H9 (cell line): ENCODE results near the gene CACNB4. TPM values are rescaled to one million over a fixed set of nuclear protein-coding genes. Genes with fewer than 3 reads are reported as not detected.

Experiments used
- DNase-seq: peaks from one replicate; pipeline ENCODE4 v3.0.0-alpha.2; 2017
- H2AFZ ChIP-seq: one replicate; pipeline ENCODE4 v1.6.1; 2013; ENCODE audit warnings: mild to moderate bottlenecking, low read length, control low read depth, moderate library complexity
- H2AK5ac ChIP-seq: 2 replicates; pipeline ENCODE4 v1.6.1; 2013; ENCODE audit warnings: low read length, control low read depth, mixed read lengths; ENCODE audit not compliant: insufficient read length
- H2BK120ac ChIP-seq: one replicate; pipeline ENCODE4 v1.6.1; 2013; ENCODE audit warnings: low read depth, mild to moderate bottlenecking, low read length, control low read depth, inconsistent platforms; ENCODE audit not compliant: poor library complexity, severe bottlenecking
- H2BK12ac ChIP-seq: 2 replicates; pipeline ENCODE4 v1.6.1; 2013; ENCODE audit warnings: low read length, control low read depth, mixed read lengths, low read depth; ENCODE audit not compliant: insufficient read length
- H2BK15ac ChIP-seq: 2 replicates; pipeline ENCODE4 v1.6.1; 2013; ENCODE audit warnings: low read depth, low read length, control low read depth
- H2BK20ac ChIP-seq: one replicate; pipeline ENCODE4 v1.6.1; 2013; ENCODE audit warnings: low read depth, mild to moderate bottlenecking, low read length, control low read depth, inconsistent platforms; ENCODE audit not compliant: poor library complexity, severe bottlenecking
- H2BK5ac ChIP-seq: 2 replicates; pipeline ENCODE4 v1.6.1; 2013; ENCODE audit warnings: low read length, control low read depth, mixed read lengths; ENCODE audit not compliant: insufficient read length
- H3K14ac ChIP-seq: 2 replicates; pipeline ENCODE4 v1.6.1; 2013; ENCODE audit warnings: low read length, control low read depth; ENCODE audit not compliant: insufficient read depth
- H3K18ac ChIP-seq: 2 replicates; pipeline ENCODE4 v1.6.1; 2013; ENCODE audit warnings: low read depth, mild to moderate bottlenecking, mixed read lengths, low read length, control low read depth; ENCODE audit not compliant: insufficient read length
- H3K23ac ChIP-seq: 2 replicates; pipeline ENCODE4 v1.6.1; 2013; ENCODE audit warnings: low read length, control low read depth, mixed read lengths, low read depth; ENCODE audit not compliant: insufficient read length
- H3K23me2 ChIP-seq: 2 replicates; pipeline ENCODE4 v1.6.1; 2013; ENCODE audit warnings: low read depth, mild to moderate bottlenecking, mixed read lengths, low read length, control low read depth; ENCODE audit not compliant: insufficient read length, poor library complexity, severe bottlenecking
- H3K27ac ChIP-seq: 2 replicates; pipeline ENCODE4 v1.5.1; 2013; ENCODE audit warnings: low read length, control low read depth, mixed read lengths, low read depth; ENCODE audit not compliant: insufficient read length
- H3K27me3 ChIP-seq: 2 replicates; pipeline ENCODE4 v1.6.1; 2013; ENCODE audit warnings: low read length, control low read depth, inconsistent platforms; ENCODE audit not compliant: insufficient read depth
- H3K4ac ChIP-seq: 2 replicates; pipeline ENCODE4 v1.6.1; 2013; ENCODE audit warnings: low read depth, mild to moderate bottlenecking, control low read depth, inconsistent platforms, low read length, moderate library complexity
- H3K4me1 ChIP-seq: 2 replicates; pipeline ENCODE4 v1.6.1; 2013; ENCODE audit warnings: low read length, control low read depth, inconsistent platforms; ENCODE audit not compliant: insufficient read depth
- H3K4me2 ChIP-seq: 2 replicates; pipeline ENCODE4 v1.6.1; 2013; ENCODE audit warnings: low read length, control low read depth, mixed read lengths; ENCODE audit not compliant: insufficient read length, insufficient read depth
- H3K56ac ChIP-seq: 2 replicates; pipeline ENCODE4 v1.6.1; 2013; ENCODE audit warnings: low read depth, mild to moderate bottlenecking, mixed read lengths, low read length, control low read depth; ENCODE audit not compliant: insufficient read length
- H3K79me1 ChIP-seq: 2 replicates; pipeline ENCODE4 v1.6.1; 2013; ENCODE audit warnings: low read depth, mild to moderate bottlenecking, moderate library complexity, low read length, control low read depth, inconsistent platforms; ENCODE audit not compliant: insufficient read depth, poor library complexity, severe bottlenecking
- H3K79me2 ChIP-seq: 2 replicates; pipeline ENCODE4 v1.6.1; 2013; ENCODE audit warnings: low read length, control low read depth, inconsistent platforms; ENCODE audit not compliant: insufficient read depth
- H3K9ac ChIP-seq: 2 replicates; pipeline ENCODE4 v1.6.1; 2013; ENCODE audit warnings: low read length, control low read depth, mixed read lengths; ENCODE audit not compliant: insufficient read length; ENCODE audit errors: extremely low read depth
- H3K9me3 ChIP-seq: one replicate; pipeline ENCODE4 v1.6.1; 2013; ENCODE audit warnings: low read depth, low read length, inconsistent platforms; ENCODE audit not compliant: control insufficient read depth
- H3T11ph ChIP-seq: one replicate; pipeline ENCODE4 v1.6.1; 2013; ENCODE audit warnings: mild to moderate bottlenecking, low read length, control low read depth, inconsistent platforms
- H4K20me1 ChIP-seq: one replicate; pipeline ENCODE4 v1.6.1; 2013; ENCODE audit not compliant: control insufficient read depth, insufficient read length, insufficient read depth
- H4K5ac ChIP-seq: 2 replicates; pipeline ENCODE4 v1.6.1; 2013; ENCODE audit warnings: low read depth, mild to moderate bottlenecking, mixed read lengths, low read length, control low read depth; ENCODE audit not compliant: insufficient read length
- H4K8ac ChIP-seq: replicated peaks from 2 replicates; pipeline ENCODE4 v1.6.1; 2013; ENCODE audit warnings: low read length, control low read depth, mixed read lengths, low read depth; ENCODE audit not compliant: insufficient read length
- H4K91ac ChIP-seq: 2 replicates; pipeline ENCODE4 v1.6.1; 2013; ENCODE audit warnings: low read depth, mild to moderate bottlenecking, moderate library complexity, mixed read lengths, low read length, control low read depth; ENCODE audit not compliant: insufficient read length
- H3K27ac Mint-ChIP-seq, 3 experiments: 2 replicates in 2 of 3; 3 replicates in 1 of 3; pipeline ENCODE4 v1.8.0; 2020 to 2021; ENCODE audit warnings: mixed read lengths in 3 of 3, mild to moderate bottlenecking in 1 of 3, moderate library complexity in 1 of 3
- H3K27me3 Mint-ChIP-seq: 2 replicates; pipeline ENCODE4 v1.8.0; 2021; ENCODE audit warnings: low read depth, mild to moderate bottlenecking, moderate library complexity, mixed read lengths
- H3K36me3 Mint-ChIP-seq, 3 experiments: 2 replicates in 2 of 3; 3 replicates in 1 of 3; pipeline ENCODE4 v1.8.0; 2020 to 2021; ENCODE audit warnings: low read depth in 3 of 3, mixed read lengths in 3 of 3; ENCODE audit not compliant: insufficient read depth in 1 of 3
- H3K4me1 Mint-ChIP-seq, 2 experiments: 2 replicates each; pipeline ENCODE4 v1.8.0; 2020; ENCODE audit warnings: mixed read lengths in 2 of 2
- H3K4me3 Mint-ChIP-seq, 2 experiments: 2 replicates in 1 of 2; 3 replicates in 1 of 2; pipeline ENCODE4 v1.8.0; 2020 to 2021; ENCODE audit warnings: mild to moderate bottlenecking in 2 of 2, mixed read lengths in 2 of 2, moderate library complexity in 1 of 2
- H3K9me3 Mint-ChIP-seq, 2 experiments: 2 replicates in 1 of 2; 3 replicates in 1 of 2; pipeline ENCODE4 v1.8.0; 2020; ENCODE audit warnings: mild to moderate bottlenecking in 2 of 2, mixed read lengths in 2 of 2, moderate library complexity in 1 of 2
- WGBS: extraction: QIAGEN DNeasy Blood & Tissue Kit; methylation state at CpG from one replicate; pipeline ENCODE4 v1.1.7; 2013; ENCODE audit warnings: missing lambda C conversion rate, low lambda C conversion rate, mixed read lengths; ENCODE audit not compliant: insufficient read length; ENCODE audit errors: extremely low coverage; 5-methylcytosine and 5-hydroxymethylcytosine counted together
- total RNA-seq: library from RNA; stranded (reverse); gene quantifications from 2 replicates; pipeline ENCODE4 v1.2.1, GENCODE V29; 2021
- TF ChIP-seq, protein P1 (sequence below): fragments of 200-600 bp; sonication (generic); conservative IDR thresholded peaks from 3 replicates; pipeline ENCODE4 v1.8.0; 2021; ENCODE audit warnings: antibody characterized with exemption, mild to moderate bottlenecking

Gene CACNB4
- total RNA-seq, 1 experiment from 2014 or later = 1.4 TPM

DNA sequence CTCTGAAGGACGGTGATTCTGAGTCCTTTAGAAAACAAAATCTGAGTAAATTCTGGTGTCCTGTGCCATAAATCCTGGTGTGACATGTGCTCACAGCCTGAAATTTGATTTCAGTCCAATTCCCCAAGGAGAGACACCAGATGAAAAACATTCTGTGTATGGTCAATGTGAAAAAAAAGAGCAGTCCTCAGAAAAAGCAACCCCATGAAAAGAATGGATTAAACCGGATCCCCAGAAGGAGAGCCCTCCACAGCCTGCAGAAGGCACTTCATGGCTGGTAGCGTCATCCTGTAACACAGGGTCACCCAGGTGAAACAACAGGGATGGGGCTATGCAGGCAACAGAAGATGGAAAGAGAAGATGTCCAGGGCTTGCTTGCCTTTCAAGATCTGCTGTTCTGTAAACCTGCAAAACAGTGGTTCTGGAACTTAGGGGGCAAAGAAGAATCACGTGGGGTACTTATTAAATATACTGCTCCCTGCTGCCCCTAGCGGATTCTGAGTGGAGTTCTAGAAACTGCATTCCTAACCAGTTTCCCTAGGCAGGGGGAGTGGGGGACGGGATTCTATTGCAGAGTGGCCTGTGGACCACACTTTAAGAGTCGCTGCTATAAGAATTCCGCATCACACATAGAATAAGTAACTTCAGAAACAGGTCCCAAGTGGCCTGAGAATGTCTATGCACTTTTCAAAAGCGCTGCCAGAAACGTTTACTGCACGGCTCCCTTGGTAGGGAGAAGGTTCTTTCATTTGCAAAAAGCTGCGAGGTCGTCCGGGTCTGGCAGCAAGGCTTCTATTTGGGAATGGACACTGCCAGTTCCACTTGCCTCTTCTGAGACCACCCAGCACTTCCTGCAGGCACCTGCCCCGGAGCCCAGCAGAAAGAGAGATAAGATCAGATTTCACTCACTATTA is 151.7 kb downstream of the CACNB4 start:
- Histone ChIP-seq H3K14ac (no peak overlapping the region; the same call in 1 of the 2 replicates), H3K4me2 (peak overlapping the region; percentile 29)
- peak overlapping the region in 1 of 3 experiments; percentile 84; a peak in 1 of 7 replicates for H3K27ac Mint-ChIP-seq

More for the DNA sequence above, 151.7 kb downstream of the CACNB4 start:
- no peaks in the 10 kb centered on the region for H3K23me2 ChIP-seq
- no peak overlapping the region for H2AK5ac ChIP-seq
- H3K23ac ChIP-seq = no peak overlapping the region
- no peak overlapping the region for H3K18ac ChIP-seq
- H3K79me1 ChIP-seq = no peaks in the 10 kb centered on the region
- Mint-ChIP-seq H3K4me1 (peaks cover 12 to 18% of the 10 kb centered on the region in 2 experiments), H3K4me3 (peak overlapping the region; percentile 44 to 57; a peak in 3 of 5 replicates), H3K9me3 (peaks cover 7 to 11% of the 10 kb centered on the region in 2 experiments), H3K36me3 (peaks cover 6 to 11% (median 10%) of the 10 kb centered on the region in 3 experiments), H3K27me3 (peaks cover 2% of the 10 kb centered on the region; the same call in 1 of the 2 replicates)
- no peak overlapping the region for H3T11ph ChIP-seq
- H2BK12ac ChIP-seq = no peak overlapping the region
- DNase-seq = peak; percentile 66
- no peaks in the 10 kb centered on the region for H3K9me3 ChIP-seq
- H4K5ac ChIP-seq = no peak overlapping the region
- no peak overlapping the region for H2BK20ac ChIP-seq
- no peak overlapping the region for H2BK5ac ChIP-seq
- no peak overlapping the region for H3K9ac ChIP-seq
- H4K8ac ChIP-seq = no peak overlapping the region
- H3K79me2 ChIP-seq = no peaks in the 10 kb centered on the region
- H3K27ac ChIP-seq = no peak overlapping the region
- H4K91ac ChIP-seq = no peak overlapping the region
- no peak overlapping the region for H2BK120ac ChIP-seq
- no peak overlapping the region for H3K56ac ChIP-seq
- TF ChIP-seq, protein P1, sequence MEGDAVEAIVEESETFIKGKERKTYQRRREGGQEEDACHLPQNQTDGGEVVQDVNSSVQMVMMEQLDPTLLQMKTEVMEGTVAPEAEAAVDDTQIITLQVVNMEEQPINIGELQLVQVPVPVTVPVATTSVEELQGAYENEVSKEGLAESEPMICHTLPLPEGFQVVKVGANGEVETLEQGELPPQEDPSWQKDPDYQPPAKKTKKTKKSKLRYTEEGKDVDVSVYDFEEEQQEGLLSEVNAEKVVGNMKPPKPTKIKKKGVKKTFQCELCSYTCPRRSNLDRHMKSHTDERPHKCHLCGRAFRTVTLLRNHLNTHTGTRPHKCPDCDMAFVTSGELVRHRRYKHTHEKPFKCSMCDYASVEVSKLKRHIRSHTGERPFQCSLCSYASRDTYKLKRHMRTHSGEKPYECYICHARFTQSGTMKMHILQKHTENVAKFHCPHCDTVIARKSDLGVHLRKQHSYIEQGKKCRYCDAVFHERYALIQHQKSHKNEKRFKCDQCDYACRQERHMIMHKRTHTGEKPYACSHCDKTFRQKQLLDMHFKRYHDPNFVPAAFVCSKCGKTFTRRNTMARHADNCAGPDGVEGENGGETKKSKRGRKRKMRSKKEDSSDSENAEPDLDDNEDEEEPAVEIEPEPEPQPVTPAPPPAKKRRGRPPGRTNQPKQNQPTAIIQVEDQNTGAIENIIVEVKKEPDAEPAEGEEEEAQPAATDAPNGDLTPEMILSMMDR = peak; percentile 80
- H3K27me3 ChIP-seq = no peaks in the 10 kb centered on the region
- H4K20me1 ChIP-seq = no peaks in the 10 kb centered on the region
- no peak overlapping the region for H3K4ac ChIP-seq
- no peak overlapping the region for H2BK15ac ChIP-seq
- no CpG with 5 or more reads among the region's 15 CpGs for WGBS
- no peak overlapping the region for H2AFZ ChIP-seq
- H3K4me1 ChIP-seq = peaks cover 2% of the 10 kb centered on the region; the same call in 1 of the 2 replicates
